HG03159 (cell line): ENCODE measurements around the gene SRF.

Experiments used
- ATAC-seq: cut with Tn5 transposase; IDR thresholded peaks from one replicate; pipeline ENCODE4 v1.9.1; 2021; ENCODE audit warnings: mild to moderate bottlenecking, moderate library complexity; ENCODE audit not compliant: unreplicated experiment

The SRF gene

DNA sequence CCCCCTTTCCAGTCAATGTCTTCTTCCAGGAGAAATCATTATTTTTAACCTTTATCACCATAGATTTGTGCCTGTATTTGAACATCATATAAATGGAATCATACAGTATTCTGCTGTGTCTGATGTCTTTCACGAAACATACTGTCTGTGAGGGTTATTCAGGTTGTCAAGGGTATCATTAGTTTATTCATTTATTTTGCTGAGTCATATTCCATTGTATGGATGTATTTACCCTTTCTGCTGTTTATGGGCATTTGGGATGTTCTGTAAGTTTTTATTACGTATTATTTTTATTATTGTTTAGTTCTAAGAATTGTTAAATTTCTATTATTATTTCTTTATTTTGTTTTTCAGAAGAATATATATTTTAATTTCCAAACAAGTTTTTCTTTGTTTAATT, 36.2 kb downstream of the SRF start:
- no peak for ATAC-seq

GRCh38 chr6:43211955-43212354, 40.9 kb downstream of the SRF start:
- no peak for ATAC-seq

DNA sequence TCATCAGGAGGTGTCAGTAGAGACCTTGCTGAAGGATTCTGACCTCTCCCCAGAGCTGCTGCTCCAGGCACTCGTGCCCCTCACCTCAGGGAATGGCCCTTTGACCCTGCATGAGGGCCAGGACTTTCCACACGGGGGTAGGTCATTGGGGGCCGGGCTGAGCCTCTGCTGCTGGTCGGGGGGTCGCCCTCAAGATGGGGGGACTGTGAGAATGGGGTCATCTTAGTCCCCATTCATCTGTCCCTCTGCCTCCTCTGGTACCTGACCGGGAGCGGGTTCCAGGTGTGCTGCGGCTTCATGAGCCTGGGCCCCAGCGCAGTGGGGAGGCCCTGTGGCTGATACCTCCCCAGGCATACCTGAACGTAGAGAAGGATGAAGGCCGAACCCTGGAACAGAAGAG, 42.4 kb downstream of the SRF start:
- no peak for ATAC-seq

- no peak for ATAC-seq
These were observed 44.0 kb downstream of the SRF start for GRCh38 chr6:43215066-43215465.

DNA sequence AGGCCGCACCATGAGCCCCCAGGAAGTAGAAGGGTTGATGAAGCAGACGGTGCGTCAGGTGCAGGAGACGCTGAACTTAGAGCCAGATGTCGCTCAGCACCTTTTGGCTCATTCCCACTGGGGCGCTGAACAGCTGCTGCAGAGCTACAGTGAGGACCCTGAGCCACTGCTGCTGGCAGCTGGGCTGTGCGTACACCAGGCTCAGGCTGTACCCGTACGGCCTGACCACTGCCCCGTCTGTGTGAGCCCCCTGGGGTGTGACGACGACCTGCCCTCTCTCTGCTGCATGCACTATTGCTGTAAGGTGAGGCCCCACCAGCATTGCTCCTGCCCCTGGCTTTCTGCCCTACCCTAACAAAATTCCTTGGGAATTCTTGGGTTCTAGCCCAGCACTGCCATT, 45.1 kb downstream of the SRF start:
- no peak for ATAC-seq

GRCh38 chr6:43217351-43217750, 46.3 kb downstream of the SRF start:
- ATAC-seq: no peak

DNA sequence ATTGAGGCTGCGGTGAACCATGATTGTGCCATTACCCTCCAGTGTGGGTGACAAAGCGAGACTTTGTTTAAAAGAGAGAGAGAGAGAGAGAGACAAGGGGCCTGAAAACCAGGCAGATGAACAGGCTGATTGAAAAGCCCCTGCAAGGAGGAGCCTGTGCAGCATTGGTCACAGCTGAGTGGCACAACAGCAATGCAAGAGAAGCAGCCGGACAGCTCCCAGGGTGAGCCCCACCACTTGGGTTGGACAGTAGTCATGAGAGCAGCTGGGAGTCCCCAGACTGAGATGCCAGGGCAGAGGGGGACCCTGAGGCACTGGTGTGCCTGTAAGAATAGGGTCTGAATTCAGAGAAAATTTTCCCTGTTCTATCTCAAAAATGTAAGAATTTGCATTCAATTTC, 48.0 kb downstream of the SRF start:
- no peak for ATAC-seq

DNA sequence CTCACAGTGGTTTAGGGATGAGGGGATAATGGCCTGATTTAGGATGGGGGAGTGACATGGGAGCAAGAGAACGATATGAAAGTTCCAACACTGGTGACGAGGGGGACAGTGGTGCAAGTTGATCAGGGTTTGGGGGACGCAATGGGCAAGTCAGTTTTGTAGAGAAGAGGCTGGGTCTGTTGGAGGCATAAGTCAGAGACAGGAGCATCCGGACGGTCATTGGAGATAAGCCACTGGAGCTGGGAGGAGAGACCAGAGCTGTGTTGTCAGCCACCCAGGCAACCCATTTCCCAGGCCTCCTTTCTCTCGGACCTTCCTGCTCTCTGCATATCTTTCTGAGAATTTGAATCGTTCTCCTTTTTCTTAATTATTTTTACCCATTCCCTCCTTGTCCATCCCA, 48.7 kb downstream of the SRF start:
- ATAC-seq: no peak

- no peak for ATAC-seq
These were observed 49.4 kb downstream of the SRF start for GRCh38 chr6:43220439-43220951.

DNA sequence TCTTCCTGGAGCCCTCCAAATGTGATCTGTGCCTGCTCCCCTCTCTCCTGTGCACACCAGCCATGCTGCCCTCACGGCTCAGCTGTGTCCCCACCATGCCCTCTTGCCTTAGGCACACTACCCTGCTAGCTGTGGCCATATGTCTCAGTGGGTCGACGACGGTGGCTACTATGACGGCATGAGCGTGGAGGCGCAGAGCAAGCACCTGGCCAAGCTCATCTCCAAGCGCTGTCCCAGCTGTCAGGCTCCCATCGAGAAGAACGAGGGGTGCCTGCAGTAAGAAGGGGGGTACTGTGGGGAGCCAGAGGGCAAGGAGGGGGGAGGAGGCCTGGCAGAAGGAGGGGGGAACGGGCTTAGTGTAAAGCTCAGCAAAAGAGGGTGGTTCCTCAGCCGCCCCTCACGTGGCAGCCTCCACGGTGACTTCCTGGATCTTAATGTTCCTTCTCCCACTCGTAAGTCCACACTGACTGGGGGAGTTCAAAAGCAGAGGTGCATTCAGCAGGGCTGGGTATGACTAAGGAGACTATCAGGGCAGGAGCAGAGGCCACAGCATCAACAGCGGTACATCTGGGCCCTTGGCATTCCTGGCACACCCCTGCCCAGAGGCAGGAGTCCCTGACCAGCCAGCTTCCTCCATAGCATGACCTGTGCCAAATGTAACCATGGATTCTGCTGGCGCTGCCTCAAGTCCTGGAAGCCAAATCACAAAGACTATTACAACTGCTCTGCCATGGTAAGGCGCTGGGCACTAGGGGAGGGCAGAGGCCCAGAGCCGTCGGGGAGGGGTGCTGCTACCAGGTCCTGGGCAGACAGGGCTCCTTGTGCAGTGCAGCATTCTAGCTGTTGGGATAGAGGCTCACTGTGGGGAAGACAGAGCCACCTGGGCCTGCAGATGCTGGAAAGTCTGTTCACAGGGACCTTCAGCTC, 50.2 kb downstream of the SRF start:
- no peak for ATAC-seq

DNA sequence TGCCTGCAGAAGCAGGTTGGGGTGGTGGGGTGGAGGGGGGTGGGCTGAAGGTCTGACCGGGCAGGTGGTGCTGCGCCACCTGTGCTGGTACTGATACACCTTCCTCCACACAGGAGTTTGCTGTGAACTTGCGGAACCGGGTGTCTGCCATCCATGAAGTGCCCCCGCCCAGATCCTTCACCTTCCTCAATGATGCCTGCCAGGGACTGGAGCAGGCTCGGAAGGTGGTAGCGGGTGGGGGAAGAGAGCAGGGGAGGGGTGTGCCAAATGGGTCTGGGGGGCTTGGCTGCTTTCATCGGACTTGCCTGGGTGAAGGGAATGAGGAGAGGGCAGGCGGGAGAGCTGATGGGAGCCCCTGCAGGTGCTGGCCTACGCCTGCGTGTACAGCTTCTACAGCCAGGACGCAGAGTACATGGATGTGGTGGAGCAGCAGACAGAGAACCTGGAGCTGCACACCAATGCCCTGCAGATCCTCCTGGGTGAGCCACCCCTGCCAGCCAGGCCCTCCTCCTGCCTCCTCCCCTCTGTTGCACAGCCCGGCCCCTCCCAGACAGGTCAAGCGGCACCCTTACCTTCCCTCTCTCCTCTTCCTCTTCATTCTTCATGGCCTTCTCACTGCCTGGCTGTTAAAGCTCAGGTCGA, 51.5 kb downstream of the SRF start:
- no peak for ATAC-seq

GRCh38 chr6:43223175-43223574, 52.1 kb downstream of the SRF start:
- no peak for ATAC-seq

DNA sequence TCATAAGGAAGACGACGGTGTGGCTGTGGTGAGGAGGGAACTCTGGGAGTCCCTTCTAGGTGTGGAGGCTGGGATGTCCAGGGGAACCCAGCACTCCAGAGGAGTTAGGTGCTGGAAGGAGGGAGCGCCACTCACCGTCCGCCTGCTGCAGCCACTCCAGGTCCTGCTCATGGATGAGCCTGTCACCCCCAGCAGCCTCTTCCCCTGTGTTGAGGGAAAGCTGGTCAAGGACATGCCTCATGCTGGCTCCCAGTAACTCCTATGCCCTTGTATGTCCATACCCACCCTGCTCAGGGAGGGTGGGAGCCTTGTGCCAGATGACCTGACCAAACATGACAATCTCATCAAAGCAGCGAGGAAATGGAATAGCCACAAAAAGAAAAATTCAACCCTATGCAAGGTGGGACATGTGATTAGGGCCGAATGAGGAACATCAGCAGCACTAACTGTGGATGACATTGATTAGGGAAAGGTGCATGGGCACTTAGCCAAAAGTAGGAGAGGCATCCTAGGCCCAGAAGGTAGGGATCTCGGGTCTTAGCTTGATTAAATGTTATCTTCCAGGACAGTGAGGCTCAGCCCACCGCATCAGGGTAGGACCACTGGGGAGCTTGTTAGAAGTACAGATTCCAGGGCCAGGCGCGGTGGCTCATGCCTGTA, 55.3 kb downstream of the SRF start:
- ATAC-seq: no peak

- ATAC-seq: peak; percentile 77
These were observed 58.1 kb downstream of the SRF start, which contains the start of gene DNPH1 for GRCh38 chr6:43228951-43229802. DNPH1 (minus strand) TSS chr6:43229481; CDS start chr6:43229456, 25 bp downstream.

DNA sequence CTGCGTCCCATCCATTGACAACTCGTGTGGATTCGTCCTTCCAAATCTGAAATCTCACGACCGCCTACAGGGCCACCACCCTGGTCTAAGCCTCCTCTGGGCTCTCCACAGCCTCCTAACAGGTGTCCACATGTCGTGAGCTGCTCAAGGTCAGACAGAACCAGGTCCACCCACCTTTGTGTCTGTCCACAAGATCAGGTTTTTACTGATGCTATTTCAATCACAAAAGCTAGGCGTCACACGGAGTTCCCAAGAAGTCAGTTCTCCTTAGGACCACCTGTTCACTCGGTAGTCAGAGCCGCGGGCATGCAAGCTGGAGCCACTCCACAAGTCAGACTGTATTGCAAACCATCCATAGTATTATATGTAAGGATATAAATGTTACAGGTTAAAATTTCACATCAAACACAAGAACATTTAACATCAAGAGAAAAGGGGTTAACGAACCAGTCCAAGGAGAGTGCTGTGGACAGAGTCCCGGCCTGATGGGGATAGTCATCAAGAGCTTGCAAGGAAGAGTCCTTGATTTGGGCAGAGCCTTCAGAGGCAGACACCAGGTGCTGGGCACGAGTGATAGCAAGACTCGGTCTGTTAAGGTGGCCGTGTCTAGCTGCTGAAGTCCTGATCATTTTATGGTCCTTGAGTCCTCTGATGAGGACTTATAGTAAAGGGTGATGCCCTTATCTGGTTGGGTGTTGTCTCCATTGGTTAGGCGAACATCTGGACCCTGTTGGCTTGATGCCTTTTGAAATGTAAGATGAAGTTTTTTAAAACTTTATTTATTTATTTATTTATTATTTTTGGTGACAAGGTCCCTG, 58.9 kb downstream of the SRF start:
- no peak for ATAC-seq

- ATAC-seq: no peak
These were observed 60.0 kb downstream of the SRF start for GRCh38 chr6:43231053-43231452.
